Measurements from ENCODE around the gene ERG.
A peak's percentile ranks its signal among the peaks of the same experiment; 100 is the strongest.

ERG gene

DNA sequence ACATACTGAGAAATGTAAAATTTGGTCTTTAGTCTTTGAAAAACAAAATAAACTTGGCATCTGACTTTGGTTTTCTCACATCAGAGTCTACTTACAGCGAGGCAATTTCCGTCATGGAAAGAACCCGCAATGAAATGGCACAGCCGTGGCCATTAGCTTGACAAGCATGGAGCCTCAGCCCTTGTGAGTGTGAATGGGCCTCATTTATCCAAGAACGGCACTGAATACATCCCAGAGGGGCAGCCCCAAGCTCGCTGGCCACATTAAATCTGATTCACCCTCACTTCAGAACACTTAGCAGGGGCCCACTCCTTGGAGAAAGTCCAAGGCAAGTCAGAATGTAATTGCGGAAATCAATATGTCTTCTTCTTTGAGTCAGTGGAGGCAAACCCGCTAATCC lies 64.8 kb downstream of the ERG start:
- FAIRE-seq: no peak
- TF ChIP-seq, protein P1, sequence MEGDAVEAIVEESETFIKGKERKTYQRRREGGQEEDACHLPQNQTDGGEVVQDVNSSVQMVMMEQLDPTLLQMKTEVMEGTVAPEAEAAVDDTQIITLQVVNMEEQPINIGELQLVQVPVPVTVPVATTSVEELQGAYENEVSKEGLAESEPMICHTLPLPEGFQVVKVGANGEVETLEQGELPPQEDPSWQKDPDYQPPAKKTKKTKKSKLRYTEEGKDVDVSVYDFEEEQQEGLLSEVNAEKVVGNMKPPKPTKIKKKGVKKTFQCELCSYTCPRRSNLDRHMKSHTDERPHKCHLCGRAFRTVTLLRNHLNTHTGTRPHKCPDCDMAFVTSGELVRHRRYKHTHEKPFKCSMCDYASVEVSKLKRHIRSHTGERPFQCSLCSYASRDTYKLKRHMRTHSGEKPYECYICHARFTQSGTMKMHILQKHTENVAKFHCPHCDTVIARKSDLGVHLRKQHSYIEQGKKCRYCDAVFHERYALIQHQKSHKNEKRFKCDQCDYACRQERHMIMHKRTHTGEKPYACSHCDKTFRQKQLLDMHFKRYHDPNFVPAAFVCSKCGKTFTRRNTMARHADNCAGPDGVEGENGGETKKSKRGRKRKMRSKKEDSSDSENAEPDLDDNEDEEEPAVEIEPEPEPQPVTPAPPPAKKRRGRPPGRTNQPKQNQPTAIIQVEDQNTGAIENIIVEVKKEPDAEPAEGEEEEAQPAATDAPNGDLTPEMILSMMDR (IDR thresholded peaks at IDR 0.05; ENCODE audit: insufficient read depth, missing control alignments): no peak
- no peak for DNase-seq (ENCODE audit: insufficient read length, low spot score)

DNA sequence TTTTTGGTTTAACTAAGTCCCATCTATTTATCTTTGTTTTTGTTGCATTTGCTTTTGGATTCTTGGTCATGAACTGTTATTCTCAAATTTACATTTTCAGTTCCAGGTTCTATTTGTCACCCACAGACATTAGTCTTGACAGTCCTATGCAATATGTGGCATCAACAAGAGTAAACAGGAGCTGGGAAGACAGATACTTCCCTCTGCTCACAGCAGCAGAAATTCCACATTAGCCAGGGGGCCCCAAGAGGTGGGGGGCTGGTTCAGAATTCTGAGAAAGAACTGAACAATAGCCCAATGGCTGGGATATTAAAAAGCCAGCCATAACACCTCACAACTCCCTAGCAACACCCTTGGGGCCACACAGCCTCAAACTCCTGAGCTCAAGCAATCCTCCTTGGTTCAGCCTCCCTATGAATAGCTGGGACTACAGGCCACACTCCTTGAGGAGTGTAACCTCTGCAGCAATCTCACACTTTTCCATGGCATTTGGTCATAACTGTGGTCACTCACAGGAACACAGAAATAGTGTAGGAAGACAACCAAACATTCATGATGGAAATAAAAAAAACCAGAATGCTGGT lies 67.8 kb downstream of the ERG start:
- DNase-seq (ENCODE audit: insufficient read length, low spot score) (no peak), FAIRE-seq (no peak)
- TF ChIP-seq, protein P1 (IDR thresholded peaks at IDR 0.05; ENCODE audit: insufficient read depth, missing control alignments): no peak

DNA sequence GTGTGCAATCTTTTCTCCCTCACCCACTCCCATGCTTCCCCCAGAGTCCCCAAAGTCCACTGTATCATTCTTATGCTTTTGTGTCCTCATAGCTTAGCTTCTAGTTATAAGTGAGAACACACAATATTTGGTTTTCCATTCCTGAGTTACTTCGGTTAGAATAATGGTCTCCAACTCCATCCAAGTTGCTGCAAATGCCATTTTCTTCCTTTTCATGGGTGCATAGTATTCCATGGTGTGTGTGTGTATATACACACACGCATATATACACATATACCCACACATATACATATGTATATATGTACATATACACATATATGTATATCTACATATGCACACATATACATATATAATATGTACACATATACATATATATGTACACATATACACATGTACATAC lies 69.3 kb downstream of the ERG start:
- DNase-seq (ENCODE audit: insufficient read length, low spot score): no peak
- TF ChIP-seq, protein P1 (IDR thresholded peaks at IDR 0.05; ENCODE audit: insufficient read depth, missing control alignments): no peak
- no peak for FAIRE-seq

DNA sequence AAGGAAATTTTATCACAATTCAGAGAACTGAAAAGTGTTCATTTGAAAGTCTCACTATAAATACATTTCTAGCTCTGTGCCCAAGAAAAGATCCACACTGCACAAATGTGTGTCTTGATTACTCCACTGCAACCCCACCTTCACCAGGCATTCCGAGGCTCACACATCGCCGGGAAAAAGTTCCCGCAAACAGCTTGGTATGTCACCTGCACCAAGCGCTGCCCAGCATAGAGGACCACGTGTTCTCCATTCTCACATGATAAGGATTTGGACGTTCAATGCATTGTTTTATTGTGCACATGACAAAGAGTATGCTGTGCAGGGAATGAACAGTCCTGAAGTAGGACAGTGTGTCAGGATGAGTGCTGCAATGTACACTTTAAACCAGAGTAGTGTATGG lies 70.1 kb downstream of the ERG start:
- no peak for FAIRE-seq
- TF ChIP-seq, protein P1 (IDR thresholded peaks at IDR 0.05; ENCODE audit: insufficient read depth, missing control alignments): no peak
- no peak for DNase-seq (ENCODE audit: insufficient read length, low spot score)

DNA sequence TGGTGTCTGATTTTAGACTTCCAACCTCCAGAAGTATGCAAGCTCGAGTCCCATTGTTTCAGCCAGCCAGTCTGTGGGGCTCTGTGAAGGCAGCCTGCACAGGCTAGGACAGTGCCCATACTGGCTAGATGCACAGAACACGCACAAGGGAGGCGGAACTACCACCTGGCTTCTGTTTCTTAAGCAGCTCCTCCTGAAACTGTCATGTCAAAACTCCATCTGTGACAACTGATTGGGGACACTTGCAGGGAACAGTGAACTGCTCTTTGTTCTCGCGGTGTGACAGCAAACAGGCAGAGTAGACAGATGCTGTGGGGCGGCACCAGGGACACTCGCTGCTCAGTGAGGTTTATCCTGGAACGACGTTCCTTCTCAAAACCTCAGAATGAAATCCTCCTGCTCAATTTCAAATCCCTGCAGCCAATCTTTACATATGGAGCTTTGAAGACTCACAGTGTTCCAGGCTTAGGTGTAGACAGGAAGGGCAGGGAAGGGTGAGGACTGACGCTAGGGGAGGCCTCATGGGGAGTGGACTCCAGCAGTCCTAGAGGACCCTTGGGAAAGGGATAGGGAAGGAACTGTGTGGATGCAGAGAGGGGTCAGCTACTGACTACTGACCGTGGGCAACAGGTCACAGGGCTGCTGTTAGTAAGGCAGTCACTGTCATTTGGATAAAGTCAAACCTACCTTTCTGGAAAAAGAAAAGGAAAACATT lies 73.8 kb downstream of the ERG start:
- DNase-seq (ENCODE audit: insufficient read length, low spot score): no peak
- no peak for FAIRE-seq
- TF ChIP-seq, protein P1 (IDR thresholded peaks at IDR 0.05; ENCODE audit: insufficient read depth, missing control alignments): no peak

DNA sequence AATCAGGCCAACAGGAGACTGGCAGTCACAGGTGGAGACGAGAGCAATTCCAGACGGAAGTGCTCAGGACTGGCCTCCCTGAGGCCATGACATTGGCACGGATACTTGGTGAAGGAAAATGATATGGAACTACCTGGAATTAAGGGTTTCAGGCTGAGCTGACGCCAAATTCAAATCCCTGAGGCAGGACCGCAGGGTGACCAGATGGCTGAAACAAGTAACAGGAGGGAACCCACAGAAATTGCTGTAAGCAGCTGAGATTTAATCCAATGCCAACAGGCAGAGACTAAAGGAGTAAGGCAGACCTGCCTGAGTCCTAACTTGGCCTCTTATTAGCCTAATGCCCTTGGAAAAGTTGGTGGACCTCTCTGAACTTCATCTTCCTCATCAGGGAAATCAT lies 76.2 kb downstream of the ERG start:
- peak; percentile 37 for DNase-seq (ENCODE audit: insufficient read length, low spot score)
- FAIRE-seq: no peak
- TF ChIP-seq, protein P1 (IDR thresholded peaks at IDR 0.05; ENCODE audit: insufficient read depth, missing control alignments): no peak

DNA sequence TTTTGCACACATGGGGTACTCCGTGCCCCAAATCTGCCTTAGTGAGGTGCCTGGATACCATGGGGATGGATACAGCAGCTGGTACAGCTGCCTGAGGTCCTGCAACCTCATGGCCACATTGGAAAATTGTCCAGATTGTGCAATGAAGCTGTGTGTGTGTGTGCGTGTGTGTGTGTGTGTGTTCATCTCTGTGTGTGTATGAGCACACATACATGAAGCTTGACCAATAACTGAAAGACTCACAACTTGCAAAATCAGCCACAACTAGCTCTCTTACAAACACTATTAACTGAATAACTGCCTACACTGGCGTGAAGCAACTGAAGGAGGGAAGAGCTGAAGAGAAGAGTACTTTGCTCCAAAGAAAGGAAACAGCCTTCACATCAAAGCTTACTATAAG lies 78.1 kb downstream of the ERG start:
- no peak for DNase-seq (ENCODE audit: insufficient read length, low spot score)
- TF ChIP-seq, protein P1 (IDR thresholded peaks at IDR 0.05; ENCODE audit: insufficient read depth, missing control alignments): no peak
- no peak for FAIRE-seq

All from D721Med (cell line).